ENCODE results near the gene TAB2. TPM values are rescaled to one million over a fixed set of nuclear protein-coding genes. Genes with fewer than 3 reads are reported as not detected.
A peak's percentile ranks its signal among the peaks of the same experiment; 100 is the strongest.

The TAB2 gene
- total and polyA plus RNA-seq, 4 donors, result 22.2 to 68.6 (median 58.9) TPM

GRCh38 chr6:149362289-149362688 is 44.8 kb downstream of the TAB2 start:
- Histone ChIP-seq H3K27me3 (ENCODE audit: control insufficient read depth in 1 of 2, insufficient read depth in 2 of 2, low read length in 1 of 2) (no peaks in the 10 kb centered on the region), H3K36me3 (ENCODE audit: control insufficient read depth in 1 of 2, insufficient read depth in 2 of 2, low read length in 1 of 2) (no peaks in the 10 kb centered on the region), H3K27ac (ENCODE audit: low read depth in 1 of 2, low read length in 2 of 2) (no peak overlapping the region), H3K4me3 (ENCODE audit: low read length in 2 of 2) (no peak overlapping the region), H3K4me1 (ENCODE audit: control insufficient read depth in 1 of 2, insufficient read depth in 2 of 2, low read length in 2 of 2) (no peaks in the 10 kb centered on the region), H3K9me3 (ENCODE audit: control insufficient read depth, low read length) (no peaks in the 10 kb centered on the region)
- ATAC-seq (ENCODE audit: low FRiP score) (no peak), DNase-seq (no peak)
- intact Hi-C loops (cut with DNase I), result no loop called here
- 98 to 99% methylated on average over 5 of the region's 5 CpGs for WGBS, 2 donors

GRCh38 chr6:149363154-149363553 is 45.6 kb downstream of the TAB2 start:
- 89 to 97% methylated on average over 1 of the region's 1 CpG for WGBS, 2 donors
- ATAC-seq (ENCODE audit: low FRiP score) (no peak), DNase-seq (no peak)
- Histone ChIP-seq H3K27ac (ENCODE audit: low read depth in 1 of 2, low read length in 2 of 2) (no peak overlapping the region), H3K4me1 (ENCODE audit: control insufficient read depth in 1 of 2, insufficient read depth in 2 of 2, low read length in 2 of 2) (peaks cover 2 to 3% of the 10 kb centered on the region in 2 donors), H3K27me3 (ENCODE audit: control insufficient read depth in 1 of 2, insufficient read depth in 2 of 2, low read length in 1 of 2) (no peaks in the 10 kb centered on the region), H3K36me3 (ENCODE audit: control insufficient read depth in 1 of 2, insufficient read depth in 2 of 2, low read length in 1 of 2) (no peaks in the 10 kb centered on the region), H3K9me3 (ENCODE audit: control insufficient read depth, low read length) (no peaks in the 10 kb centered on the region), H3K4me3 (ENCODE audit: low read length in 2 of 2) (no peak overlapping the region)
- intact Hi-C loops (cut with DNase I), result no loop called here

- Histone ChIP-seq H3K27ac (ENCODE audit: low read depth in 1 of 2, low read length in 2 of 2) (no peak overlapping the region), H3K27me3 (ENCODE audit: control insufficient read depth in 1 of 2, insufficient read depth in 2 of 2, low read length in 1 of 2) (no peaks in the 10 kb centered on the region), H3K4me3 (ENCODE audit: low read length in 2 of 2) (no peak overlapping the region), H3K9me3 (ENCODE audit: control insufficient read depth, low read length) (no peaks in the 10 kb centered on the region), H3K36me3 (ENCODE audit: control insufficient read depth in 1 of 2, insufficient read depth in 2 of 2, low read length in 1 of 2) (no peaks in the 10 kb centered on the region), H3K4me1 (ENCODE audit: control insufficient read depth in 1 of 2, insufficient read depth in 2 of 2, low read length in 2 of 2) (peaks cover 3 to 5% of the 10 kb centered on the region in 2 donors)
- intact Hi-C loops (cut with DNase I), result no loop called here
- DNase-seq (no peak), ATAC-seq (ENCODE audit: low FRiP score) (no peak)
- WGBS, 2 donors, result 34 to 40% methylated on average over 2 of the region's 2 CpGs
Measured at GRCh38 chr6:149364557-149364956, 47.0 kb downstream of the TAB2 start.

- DNase-seq (no peak), ATAC-seq (ENCODE audit: low FRiP score) (no peak)
- intact Hi-C loops (cut with DNase I), result no loop called here
- H3K4me3 ChIP-seq (ENCODE audit: low read length in 2 of 2), result no peak overlapping the region
- H3K9me3 ChIP-seq (ENCODE audit: control insufficient read depth, low read length), result no peaks in the 10 kb centered on the region
- H3K36me3 ChIP-seq (ENCODE audit: control insufficient read depth in 1 of 2, insufficient read depth in 2 of 2, low read length in 1 of 2), result no peaks in the 10 kb centered on the region
- peaks cover 3 to 5% of the 10 kb centered on the region in 2 donors for H3K4me1 ChIP-seq (ENCODE audit: control insufficient read depth in 1 of 2, insufficient read depth in 2 of 2, low read length in 2 of 2)
- H3K27me3 ChIP-seq (ENCODE audit: control insufficient read depth in 1 of 2, insufficient read depth in 2 of 2, low read length in 1 of 2), result no peaks in the 10 kb centered on the region
- H3K27ac ChIP-seq (ENCODE audit: low read depth in 1 of 2, low read length in 2 of 2), result no peak overlapping the region
Measured at GRCh38 chr6:149365197-149365596, 47.7 kb downstream of the TAB2 start.

- intact Hi-C loops (cut with DNase I), result no loop called here
- Histone ChIP-seq H3K9me3 (ENCODE audit: control insufficient read depth, low read length) (no peaks in the 10 kb centered on the region), H3K27me3 (ENCODE audit: control insufficient read depth in 1 of 2, insufficient read depth in 2 of 2, low read length in 1 of 2) (no peaks in the 10 kb centered on the region), H3K27ac (ENCODE audit: low read depth in 1 of 2, low read length in 2 of 2) (no peak overlapping the region), H3K4me3 (ENCODE audit: low read length in 2 of 2) (no peak overlapping the region), H3K4me1 (ENCODE audit: control insufficient read depth in 1 of 2, insufficient read depth in 2 of 2, low read length in 2 of 2) (peaks cover 5% of the 10 kb centered on the region in 2 donors), H3K36me3 (ENCODE audit: control insufficient read depth in 1 of 2, insufficient read depth in 2 of 2, low read length in 1 of 2) (peaks cover 0 to 2% of the 10 kb centered on the region in 2 donors)
- 81 to 82% methylated on average over 4 of the region's 4 CpGs for WGBS, 2 donors
- no peak for DNase-seq
- ATAC-seq (ENCODE audit: low FRiP score), result no peak
Measured at GRCh38 chr6:149366267-149366921, 48.9 kb downstream of the TAB2 start.

GRCh38 chr6:149368065-149368464 is 50.6 kb downstream of the TAB2 start:
- ATAC-seq (ENCODE audit: low FRiP score) (no peak), DNase-seq (no peak)
- H3K27ac ChIP-seq (ENCODE audit: low read depth in 1 of 2, low read length in 2 of 2), result peak overlapping the region in 1 of 2 donors; percentile 43
- H3K4me3 ChIP-seq (ENCODE audit: low read length in 2 of 2), result no peak overlapping the region
- H3K4me1 ChIP-seq (ENCODE audit: control insufficient read depth in 1 of 2, insufficient read depth in 2 of 2, low read length in 2 of 2), result peaks cover 5% of the 10 kb centered on the region in 2 donors
- H3K9me3 ChIP-seq (ENCODE audit: control insufficient read depth, low read length), result no peaks in the 10 kb centered on the region
- H3K27me3 ChIP-seq (ENCODE audit: control insufficient read depth in 1 of 2, insufficient read depth in 2 of 2, low read length in 1 of 2), result no peaks in the 10 kb centered on the region
- peaks cover 0 to 2% of the 10 kb centered on the region in 2 donors for H3K36me3 ChIP-seq (ENCODE audit: control insufficient read depth in 1 of 2, insufficient read depth in 2 of 2, low read length in 1 of 2)
- intact Hi-C loops (cut with DNase I), result no loop called here
- 57 to 62% methylated on average over 1 of the region's 1 CpG for WGBS, 2 donors

- no peak overlapping the region for H3K27ac ChIP-seq (ENCODE audit: low read depth in 1 of 2, low read length in 2 of 2)
- ATAC-seq (ENCODE audit: low FRiP score), result no peak
- no peaks in the 10 kb centered on the region for H3K27me3 ChIP-seq (ENCODE audit: control insufficient read depth in 1 of 2, insufficient read depth in 2 of 2, low read length in 1 of 2)
- H3K36me3 ChIP-seq (ENCODE audit: control insufficient read depth in 1 of 2, insufficient read depth in 2 of 2, low read length in 1 of 2), result peaks cover 3 to 4% of the 10 kb centered on the region in 2 donors
- intact Hi-C loops (cut with DNase I), result no loop called here
- peaks cover 5 to 11% of the 10 kb centered on the region in 2 donors for H3K4me1 ChIP-seq (ENCODE audit: control insufficient read depth in 1 of 2, insufficient read depth in 2 of 2, low read length in 2 of 2)
- H3K4me3 ChIP-seq (ENCODE audit: low read length in 2 of 2), result no peak overlapping the region
- no peak for DNase-seq
- no peaks in the 10 kb centered on the region for H3K9me3 ChIP-seq (ENCODE audit: control insufficient read depth, low read length)
Measured at GRCh38 chr6:149371154-149371553, 53.6 kb downstream of the TAB2 start.

- H3K9me3 ChIP-seq (ENCODE audit: control insufficient read depth, low read length), result no peaks in the 10 kb centered on the region
- no peaks in the 10 kb centered on the region for H3K27me3 ChIP-seq (ENCODE audit: control insufficient read depth in 1 of 2, insufficient read depth in 2 of 2, low read length in 1 of 2)
- H3K4me3 ChIP-seq (ENCODE audit: low read length in 2 of 2), result no peak overlapping the region
- H3K27ac ChIP-seq (ENCODE audit: low read depth in 1 of 2, low read length in 2 of 2), result no peak overlapping the region
- H3K4me1 ChIP-seq (ENCODE audit: control insufficient read depth in 1 of 2, insufficient read depth in 2 of 2, low read length in 2 of 2), result peaks cover 5 to 11% of the 10 kb centered on the region in 2 donors
- peaks cover 3 to 4% of the 10 kb centered on the region in 2 donors for H3K36me3 ChIP-seq (ENCODE audit: control insufficient read depth in 1 of 2, insufficient read depth in 2 of 2, low read length in 1 of 2)
- DNase-seq (no peak), ATAC-seq (ENCODE audit: low FRiP score) (no peak)
- 49 to 93% methylated on average over 2 of the region's 2 CpGs for WGBS, 2 donors
- intact Hi-C loops (cut with DNase I), result no loop called here
Measured at GRCh38 chr6:149372062-149372461, 54.5 kb downstream of the TAB2 start.

GRCh38 chr6:149373511-149373910 is 56.0 kb downstream of the TAB2 start:
- ATAC-seq (ENCODE audit: low FRiP score) (no peak), DNase-seq (no peak)
- Histone ChIP-seq H3K27me3 (ENCODE audit: control insufficient read depth in 1 of 2, insufficient read depth in 2 of 2, low read length in 1 of 2) (no peaks in the 10 kb centered on the region), H3K4me1 (ENCODE audit: control insufficient read depth in 1 of 2, insufficient read depth in 2 of 2, low read length in 2 of 2) (peaks cover 2 to 6% of the 10 kb centered on the region in 2 donors), H3K27ac (ENCODE audit: low read depth in 1 of 2, low read length in 2 of 2) (no peak overlapping the region), H3K9me3 (ENCODE audit: control insufficient read depth, low read length) (no peaks in the 10 kb centered on the region), H3K4me3 (ENCODE audit: low read length in 2 of 2) (no peak overlapping the region), H3K36me3 (ENCODE audit: control insufficient read depth in 1 of 2, insufficient read depth in 2 of 2, low read length in 1 of 2) (peaks cover 6 to 10% of the 10 kb centered on the region in 2 donors)
- WGBS, 2 donors, result 97 to 98% methylated on average over 2 of the region's 2 CpGs
- intact Hi-C loops (cut with DNase I), result no loop called here
